ENCODE data around the gene CNEP1R1. TPM values are rescaled to one million over a fixed set of nuclear protein-coding genes. Genes with fewer than 3 reads are reported as not detected.

Gene CNEP1R1
- total and polyA plus RNA-seq, 2 donors (not counting 1 experiment from before 2014, with no cell fraction given): 32.5 to 37.3 TPM

GRCh38 chr16:50065624-50066481 lies 40.8 kb downstream of the CNEP1R1 start, which contains the start of gene HEATR3:
Gene HEATR3 (plus strand): TSS chr16:50065970. CDS start chr16:50066132, 162 bp downstream.
- Histone ChIP-seq H3K4me2 (ENCODE audit: extremely low read depth, insufficient read depth, low read length) (peak within 1 kb of the TSS; percentile 100), H3K36me3 (ENCODE audit: control insufficient read depth, insufficient read depth, low read length) (no peaks in the 10 kb centered on the region), H2AFZ (ENCODE audit: low read length) (peak within 1 kb of the TSS; percentile 100), H3K27ac (ENCODE audit: insufficient read depth, low read length) (peak within 1 kb of the TSS; percentile 96), H3K4me1 (ENCODE audit: control insufficient read depth, extremely low read depth, insufficient read depth, low read length) (peaks cover 16% of the 10 kb centered on the region), H3K9me3 (ENCODE audit: control insufficient read depth, insufficient read depth, low read depth, low read length) (no peaks in the 10 kb centered on the region), H3K4me3 (replicated peaks in 1 of 4; ENCODE audit: control extremely low read depth in 1 of 4, insufficient read depth in 1 of 4, low read depth in 3 of 4, low read length in 4 of 4) (peak within 1 kb of the TSS; percentile 74 to 99 (median 90)), H4K20me1 (ENCODE audit: control insufficient read depth, extremely low read depth, insufficient read depth, low read length) (no peaks in the 10 kb centered on the region), H3K9ac (ENCODE audit: insufficient read depth, low read length) (peak within 1 kb of the TSS; percentile 97), H3K79me2 (ENCODE audit: control insufficient read depth, insufficient read depth, low read length) (peaks cover 32% of the 10 kb centered on the region), H3K27me3 (ENCODE audit: control insufficient read depth, insufficient read depth, low read length) (no peaks in the 10 kb centered on the region)
- TF ChIP-seq EZH2 (IDR thresholded peaks at IDR 0.05; ENCODE audit: low read length, missing control alignments) (no peak), CTCF (conservative IDR thresholded peaks at IDR 0.05 in 1 of 2, IDR thresholded peaks at IDR 0.05 in 1 of 2; ENCODE audit: low read depth in 1 of 2, low read length in 2 of 2) (no peak)
- peak; percentile 85 to 94 for DNase-seq (ENCODE audit: low read depth in 2 of 2)

- peak overlapping the region; percentile 74 to 99 (median 90) for H3K4me3 ChIP-seq (replicated peaks in 1 of 4; ENCODE audit: control extremely low read depth in 1 of 4, insufficient read depth in 1 of 4, low read depth in 3 of 4, low read length in 4 of 4)
- H3K79me2 ChIP-seq (ENCODE audit: control insufficient read depth, insufficient read depth, low read length): peaks cover 33% of the 10 kb centered on the region
- H4K20me1 ChIP-seq (ENCODE audit: control insufficient read depth, extremely low read depth, insufficient read depth, low read length): no peaks in the 10 kb centered on the region
- H3K27ac ChIP-seq (ENCODE audit: insufficient read depth, low read length): peak overlapping the region; percentile 96
- H3K9me3 ChIP-seq (ENCODE audit: control insufficient read depth, insufficient read depth, low read depth, low read length): no peaks in the 10 kb centered on the region
- DNase-seq (ENCODE audit: low read depth in 2 of 2): no peak
- peaks cover 16% of the 10 kb centered on the region for H3K4me1 ChIP-seq (ENCODE audit: control insufficient read depth, extremely low read depth, insufficient read depth, low read length)
- TF ChIP-seq CTCF (conservative IDR thresholded peaks at IDR 0.05 in 1 of 2, IDR thresholded peaks at IDR 0.05 in 1 of 2; ENCODE audit: low read depth in 1 of 2, low read length in 2 of 2): no peak
- TF ChIP-seq EZH2 (IDR thresholded peaks at IDR 0.05; ENCODE audit: low read length, missing control alignments): no peak
- peak overlapping the region; percentile 97 for H3K9ac ChIP-seq (ENCODE audit: insufficient read depth, low read length)
- peak overlapping the region; percentile 100 for H3K4me2 ChIP-seq (ENCODE audit: extremely low read depth, insufficient read depth, low read length)
- peak overlapping the region; percentile 57 for H2AFZ ChIP-seq (ENCODE audit: low read length)
- no peaks in the 10 kb centered on the region for H3K27me3 ChIP-seq (ENCODE audit: control insufficient read depth, insufficient read depth, low read length)
- no peaks in the 10 kb centered on the region for H3K36me3 ChIP-seq (ENCODE audit: control insufficient read depth, insufficient read depth, low read length)
Observed at GRCh38 chr16:50066482-50067289, 41.7 kb downstream of the CNEP1R1 start.

Measured in fibroblast of lung (primary cell).